GM19193 (cell line): ENCODE data around the gene SERPINA5.

Experiments used
- POLR2A ChIP-seq: IDR thresholded peaks from 4 replicates; pipeline ENCODE4 v1.6.1; 2011; ENCODE audit not compliant: insufficient read depth, insufficient read length; ENCODE audit errors: extremely low read depth

SERPINA5 gene

GRCh38 chr14:94621358-94622134, 40.3 kb downstream of the SERPINA5 start:
- no peak for TF ChIP-seq POLR2A

DNA sequence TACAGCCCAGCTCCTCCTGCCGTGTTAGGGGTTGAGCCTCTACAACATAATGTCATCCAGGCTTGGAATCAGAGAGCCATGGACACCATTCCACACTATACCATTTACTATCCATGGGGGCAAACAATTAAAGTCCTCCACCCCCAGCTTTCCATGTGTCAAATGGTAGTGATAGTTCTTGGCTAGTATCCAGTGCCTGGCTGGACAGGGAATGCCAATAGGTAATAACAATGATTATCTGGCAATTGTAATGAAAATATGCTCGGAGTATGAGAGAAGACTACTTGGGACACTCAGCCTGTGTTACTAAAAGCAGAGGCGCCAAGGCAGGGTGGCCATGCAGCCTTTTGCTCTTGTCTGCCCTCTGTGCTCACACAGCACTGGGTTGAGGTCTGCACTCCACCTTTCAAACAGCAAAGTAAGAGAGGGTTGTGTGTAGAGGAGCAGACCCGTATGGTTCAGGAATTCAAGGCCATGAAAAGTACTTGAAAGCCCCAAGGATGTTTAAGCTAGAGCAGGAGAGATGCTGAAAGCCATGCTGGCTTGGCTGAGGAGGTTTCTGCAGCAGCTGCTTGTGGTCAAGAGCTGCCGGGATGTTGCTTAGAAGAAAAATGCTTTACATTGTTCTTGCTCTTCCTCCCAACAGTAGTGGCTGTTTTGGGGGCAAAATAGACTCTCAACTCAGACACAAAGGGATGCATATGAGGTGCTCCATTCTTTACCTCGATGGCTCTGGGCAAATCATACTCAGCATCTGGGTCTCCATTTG, 41.6 kb downstream of the SERPINA5 start:
- no peak for TF ChIP-seq POLR2A

DNA sequence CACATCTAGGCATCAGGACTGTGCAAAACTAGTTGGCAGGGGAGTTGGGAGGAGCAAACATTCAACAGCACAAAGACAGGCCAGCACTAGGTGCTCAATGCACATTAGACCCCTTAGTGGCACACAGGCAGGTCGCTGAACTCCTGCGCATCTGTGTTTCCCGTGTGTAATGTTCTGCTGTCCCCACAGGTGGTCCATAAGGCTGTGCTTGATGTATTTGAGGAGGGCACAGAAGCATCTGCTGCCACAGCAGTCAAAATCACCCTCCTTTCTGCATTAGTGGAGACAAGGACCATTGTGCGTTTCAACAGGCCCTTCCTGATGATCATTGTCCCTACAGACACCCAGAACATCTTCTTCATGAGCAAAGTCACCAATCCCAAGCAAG, 42.2 kb downstream of the SERPINA5 start:
- no peak for TF ChIP-seq POLR2A

DNA sequence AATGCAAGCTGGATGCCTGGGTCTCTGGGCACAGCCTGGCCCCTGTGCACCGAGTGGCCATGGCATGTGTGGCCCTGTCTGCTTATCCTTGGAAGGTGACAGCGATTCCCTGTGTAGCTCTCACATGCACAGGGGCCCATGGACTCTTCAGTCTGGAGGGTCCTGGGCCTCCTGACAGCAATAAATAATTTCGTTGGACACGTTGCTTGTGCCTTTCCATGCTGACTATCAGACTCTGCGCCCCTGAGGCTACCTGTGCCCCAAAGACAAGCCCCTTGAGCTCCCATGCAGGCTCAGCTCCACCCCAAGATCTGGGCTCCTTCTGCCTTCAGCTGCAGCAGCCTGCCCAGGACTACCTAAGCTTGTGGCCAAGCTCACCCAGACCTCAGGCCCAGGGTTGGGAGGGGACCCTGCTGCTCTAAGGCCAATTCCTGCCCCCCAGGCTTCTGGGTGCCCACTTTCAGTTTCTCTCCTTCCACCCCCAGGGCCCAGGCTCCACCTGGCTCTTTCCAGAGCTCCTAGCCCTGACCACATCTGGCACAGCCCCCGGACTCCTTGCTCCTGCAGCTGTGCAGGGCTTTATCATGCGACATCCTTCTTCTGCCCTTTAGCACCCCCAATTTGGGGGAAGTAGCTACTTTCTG, 42.8 kb downstream of the SERPINA5 start:
- no peak for TF ChIP-seq POLR2A

DNA sequence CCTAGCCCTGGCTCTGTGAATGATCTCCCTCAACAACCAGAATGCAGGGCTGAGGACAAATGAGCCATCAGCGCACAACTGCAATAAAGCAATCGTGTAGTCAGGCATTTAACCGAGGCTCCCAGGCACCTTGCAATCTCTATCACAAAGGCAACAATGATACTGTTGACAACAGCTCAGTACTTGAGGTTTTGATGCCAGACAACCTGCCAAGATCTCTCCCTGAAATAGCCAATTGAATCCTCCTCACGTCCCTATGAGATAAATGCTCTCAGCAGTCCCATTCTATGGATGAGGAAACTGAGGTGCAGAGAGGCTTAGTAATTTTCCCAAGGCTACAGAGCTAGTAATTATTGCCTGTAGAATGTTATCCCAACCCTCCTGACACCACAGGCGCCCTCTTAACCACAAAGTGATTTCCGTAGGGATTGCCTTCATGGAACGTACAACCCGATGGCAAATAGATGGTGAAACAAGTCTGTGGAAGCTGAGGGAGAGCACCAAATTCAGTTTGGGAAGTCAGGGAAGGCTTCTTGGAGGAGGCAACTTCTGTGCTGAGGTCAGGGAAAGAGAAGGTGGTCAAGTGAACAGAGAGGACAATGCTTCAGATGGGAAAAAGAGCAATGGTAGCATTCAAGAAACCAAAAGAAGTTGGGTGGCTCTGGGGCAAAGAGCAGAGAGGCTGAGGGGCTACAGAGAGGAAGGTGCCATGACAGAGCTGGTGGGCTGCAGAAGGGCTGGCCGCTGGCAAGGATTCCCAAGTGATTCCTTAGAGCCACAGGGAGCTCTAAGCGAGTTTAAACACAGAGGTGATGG, 43.5 kb downstream of the SERPINA5 start:
- no peak for TF ChIP-seq POLR2A

DNA sequence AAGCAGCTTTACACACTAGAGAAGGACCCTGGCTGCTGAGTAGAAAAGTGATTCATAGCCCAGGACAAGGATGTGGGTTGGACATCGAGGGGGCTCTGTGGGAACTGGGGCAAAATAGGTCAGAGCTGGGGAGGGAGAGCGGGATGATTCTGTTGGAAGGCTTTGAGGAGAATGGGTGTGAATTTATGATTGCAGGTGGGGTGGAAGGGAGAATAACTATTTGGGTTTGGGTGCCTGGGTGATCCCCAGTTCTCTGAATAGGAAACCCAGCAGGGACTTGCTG, 44.1 kb downstream of the SERPINA5 start:
- no peak for TF ChIP-seq POLR2A

- no peak for TF ChIP-seq POLR2A
Measured at GRCh38 chr14:94628578-94628977, 47.4 kb downstream of the SERPINA5 start.

- no peak for TF ChIP-seq POLR2A
Measured at GRCh38 chr14:94630396-94630795, 49.2 kb downstream of the SERPINA5 start.

DNA sequence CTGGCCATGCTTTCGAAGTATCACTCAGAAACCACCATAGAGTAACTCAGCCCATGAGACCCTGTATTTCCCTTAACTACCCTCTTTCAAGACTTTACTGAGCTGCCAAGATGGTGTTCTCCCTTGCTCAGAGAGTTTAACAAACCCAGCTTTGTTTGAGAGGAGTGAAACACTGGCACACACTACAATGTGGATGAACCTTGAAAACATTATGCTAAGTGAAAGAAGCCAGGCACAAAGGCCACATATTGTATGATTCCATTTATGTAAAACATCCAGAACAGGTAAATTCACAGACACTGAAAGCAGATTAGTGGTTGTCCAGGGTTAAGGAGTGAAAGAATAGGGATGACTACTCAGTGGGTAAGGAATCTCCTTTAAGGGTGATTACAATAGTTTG, 49.8 kb downstream of the SERPINA5 start:
- TF ChIP-seq POLR2A: no peak

- TF ChIP-seq POLR2A: no peak
Measured at GRCh38 chr14:94631536-94632304, 50.5 kb downstream of the SERPINA5 start.

DNA sequence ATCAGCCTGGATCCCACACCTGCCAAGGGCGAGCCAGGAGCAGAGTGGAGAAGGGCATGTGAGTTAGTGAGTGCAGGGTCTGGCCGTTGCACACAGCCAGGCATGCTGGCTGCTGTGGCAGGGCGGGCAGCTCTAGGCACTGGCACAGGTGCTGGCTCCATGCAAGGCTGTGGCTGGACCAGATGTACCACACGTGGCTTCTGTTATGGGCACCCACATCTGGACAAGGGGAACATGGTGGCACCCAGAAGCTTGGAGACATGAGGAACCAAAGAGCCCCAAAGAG, 51.0 kb downstream of the SERPINA5 start:
- TF ChIP-seq POLR2A: no peak

- TF ChIP-seq POLR2A: no peak
Measured at GRCh38 chr14:94633121-94633520, 51.9 kb downstream of the SERPINA5 start.

DNA sequence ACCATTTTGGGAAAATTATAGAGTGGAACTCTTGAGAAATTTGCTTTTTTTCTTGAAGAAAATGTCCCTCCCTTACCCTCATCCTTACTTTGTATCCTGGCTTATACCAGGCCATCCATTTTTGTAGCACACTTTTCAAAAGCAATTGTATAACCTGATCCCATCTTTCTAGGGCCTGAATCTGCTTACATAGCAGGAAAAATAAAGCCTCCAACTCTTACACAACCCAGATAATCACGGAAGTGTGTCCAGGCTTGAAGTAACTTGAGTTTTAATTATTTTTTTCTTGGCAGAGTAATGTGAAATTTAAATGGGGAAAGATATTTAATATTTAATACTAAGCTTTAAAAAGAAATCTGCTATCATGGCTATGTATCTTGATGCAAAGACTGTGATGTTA, 53.9 kb downstream of the SERPINA5 start:
- TF ChIP-seq POLR2A: no peak

- TF ChIP-seq POLR2A: no peak
Measured at GRCh38 chr14:94636744-94637412, 55.7 kb downstream of the SERPINA5 start.
